ENCODE measurements around the gene OCSTAMP. TPM values are rescaled to one million over a fixed set of nuclear protein-coding genes. Genes with fewer than 3 reads are reported as not detected.

The OCSTAMP gene
- total RNA-seq, 3 donors from 2014 or later (not counting 1 experiment from before 2014, with no cell fraction given): not detected

DNA sequence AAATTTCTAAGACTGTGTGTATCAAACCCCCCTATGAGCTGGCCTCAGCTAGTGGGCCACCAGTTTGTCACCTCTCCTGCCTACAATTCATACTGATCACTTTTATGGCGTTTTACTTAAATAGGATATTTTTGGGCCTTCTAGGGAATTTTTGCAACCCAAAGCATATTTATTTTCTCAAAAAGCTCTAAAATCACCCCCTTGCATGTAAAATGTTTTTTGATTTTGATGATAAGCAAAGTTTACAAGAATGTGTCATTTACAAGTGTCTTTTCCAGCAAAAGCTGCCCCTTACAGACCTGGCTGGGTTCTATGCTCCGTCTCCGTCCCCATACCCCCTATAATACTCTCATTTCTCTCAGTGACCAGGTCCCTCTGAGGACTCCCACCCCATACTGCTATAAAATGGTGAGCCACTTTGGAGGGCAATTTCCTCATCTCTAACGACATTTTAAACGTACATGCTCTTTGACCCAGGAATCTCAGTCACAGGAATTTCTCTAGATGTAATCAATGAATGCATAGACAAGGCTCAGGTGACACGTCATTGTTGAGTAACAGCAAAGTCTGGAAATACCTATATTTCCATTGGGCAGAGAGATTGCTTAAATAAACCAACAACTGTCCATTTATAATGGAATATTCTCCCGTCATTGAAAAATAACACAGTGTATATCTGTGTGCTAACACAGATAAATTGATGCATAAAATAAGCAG is 13.9 kb upstream of the OCSTAMP start:
- 87% methylated on average over 6 of the region's 7 CpGs for WGBS (ENCODE audit: insufficient coverage)
- Histone ChIP-seq H3K36me3 (ENCODE audit: control insufficient read depth, insufficient read depth, low read length) (no peaks in the 10 kb centered on the region), H3K27me3 (ENCODE audit: control insufficient read depth, insufficient read depth, low read length) (no peaks in the 10 kb centered on the region), H3K4me3 (ENCODE audit: low read length) (no peak overlapping the region), H3K27ac (ENCODE audit: low read length) (no peak overlapping the region), H3K9me3 (ENCODE audit: control insufficient read depth, insufficient read depth, low read length) (no peaks in the 10 kb centered on the region), H3K4me1 (ENCODE audit: control insufficient read depth, insufficient read depth, low read length) (peaks cover 9% of the 10 kb centered on the region)
- Mint-ChIP-seq H3K4me1 (peaks cover 0 to 12% of the 10 kb centered on the region in 2 donors), H3K27ac (no peak overlapping the region), H3K4me3 (no peak overlapping the region), H3K36me3 (no peaks in the 10 kb centered on the region), H3K9me3 (no peaks in the 10 kb centered on the region), H3K27me3 (ENCODE audit: low read depth in 2 of 2) (peaks cover 4 to 7% of the 10 kb centered on the region in 2 donors)
- intact Hi-C loops (cut with micrococcal nuclease): loop anchor here (5.0 kb wide), 1 partner anchor 118 kb away; no protein-coding TSS in a partner anchor
- TF ChIP-seq, protein P1, sequence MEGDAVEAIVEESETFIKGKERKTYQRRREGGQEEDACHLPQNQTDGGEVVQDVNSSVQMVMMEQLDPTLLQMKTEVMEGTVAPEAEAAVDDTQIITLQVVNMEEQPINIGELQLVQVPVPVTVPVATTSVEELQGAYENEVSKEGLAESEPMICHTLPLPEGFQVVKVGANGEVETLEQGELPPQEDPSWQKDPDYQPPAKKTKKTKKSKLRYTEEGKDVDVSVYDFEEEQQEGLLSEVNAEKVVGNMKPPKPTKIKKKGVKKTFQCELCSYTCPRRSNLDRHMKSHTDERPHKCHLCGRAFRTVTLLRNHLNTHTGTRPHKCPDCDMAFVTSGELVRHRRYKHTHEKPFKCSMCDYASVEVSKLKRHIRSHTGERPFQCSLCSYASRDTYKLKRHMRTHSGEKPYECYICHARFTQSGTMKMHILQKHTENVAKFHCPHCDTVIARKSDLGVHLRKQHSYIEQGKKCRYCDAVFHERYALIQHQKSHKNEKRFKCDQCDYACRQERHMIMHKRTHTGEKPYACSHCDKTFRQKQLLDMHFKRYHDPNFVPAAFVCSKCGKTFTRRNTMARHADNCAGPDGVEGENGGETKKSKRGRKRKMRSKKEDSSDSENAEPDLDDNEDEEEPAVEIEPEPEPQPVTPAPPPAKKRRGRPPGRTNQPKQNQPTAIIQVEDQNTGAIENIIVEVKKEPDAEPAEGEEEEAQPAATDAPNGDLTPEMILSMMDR (IDR thresholded peaks at IDR 0.05): no peak
- no peak for DNase-seq
- ATAC-seq: no peak

DNA sequence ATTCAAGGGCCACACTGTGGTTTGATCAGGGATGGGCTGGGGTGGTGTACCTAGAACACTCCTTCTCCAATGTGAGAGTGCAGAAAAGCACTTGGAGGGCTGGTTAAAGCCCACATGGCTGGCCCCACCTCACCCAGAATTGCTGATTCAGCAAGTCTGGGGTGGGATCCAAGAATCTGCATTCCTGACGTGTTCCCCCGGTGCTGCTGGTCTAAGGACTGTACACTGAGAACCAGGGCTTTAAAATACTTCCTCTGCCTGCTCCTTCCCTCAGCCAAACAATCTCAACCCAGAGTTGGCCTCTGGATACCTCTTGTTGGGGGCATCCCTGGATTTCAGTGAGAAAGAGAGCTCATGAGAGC is 13.4 kb upstream of the OCSTAMP start:
- peaks cover 0 to 12% of the 10 kb centered on the region in 2 donors for H3K4me1 Mint-ChIP-seq
- Histone ChIP-seq H3K27me3 (ENCODE audit: control insufficient read depth, insufficient read depth, low read length) (no peaks in the 10 kb centered on the region), H3K9me3 (ENCODE audit: control insufficient read depth, insufficient read depth, low read length) (no peaks in the 10 kb centered on the region), H3K4me3 (ENCODE audit: low read length) (no peak overlapping the region), H3K36me3 (ENCODE audit: control insufficient read depth, insufficient read depth, low read length) (no peaks in the 10 kb centered on the region), H3K27ac (ENCODE audit: low read length) (no peak overlapping the region), H3K4me1 (ENCODE audit: control insufficient read depth, insufficient read depth, low read length) (peaks cover 9% of the 10 kb centered on the region)
- intact Hi-C loops (cut with micrococcal nuclease): loop anchor here (5.0 kb wide), 1 partner anchor 118 kb away; no protein-coding TSS in a partner anchor
- no peak for ATAC-seq
- no peak overlapping the region for H3K27ac Mint-ChIP-seq
- no peaks in the 10 kb centered on the region for H3K9me3 Mint-ChIP-seq
- H3K27me3 Mint-ChIP-seq (ENCODE audit: low read depth in 2 of 2): peaks cover 4 to 7% of the 10 kb centered on the region in 2 donors
- no peaks in the 10 kb centered on the region for H3K36me3 Mint-ChIP-seq
- H3K4me3 Mint-ChIP-seq: no peak overlapping the region
- TF ChIP-seq, protein P1 (IDR thresholded peaks at IDR 0.05): no peak
- 54% methylated on average over 2 of the region's 2 CpGs for WGBS (ENCODE audit: insufficient coverage)
- no peak for DNase-seq

DNA sequence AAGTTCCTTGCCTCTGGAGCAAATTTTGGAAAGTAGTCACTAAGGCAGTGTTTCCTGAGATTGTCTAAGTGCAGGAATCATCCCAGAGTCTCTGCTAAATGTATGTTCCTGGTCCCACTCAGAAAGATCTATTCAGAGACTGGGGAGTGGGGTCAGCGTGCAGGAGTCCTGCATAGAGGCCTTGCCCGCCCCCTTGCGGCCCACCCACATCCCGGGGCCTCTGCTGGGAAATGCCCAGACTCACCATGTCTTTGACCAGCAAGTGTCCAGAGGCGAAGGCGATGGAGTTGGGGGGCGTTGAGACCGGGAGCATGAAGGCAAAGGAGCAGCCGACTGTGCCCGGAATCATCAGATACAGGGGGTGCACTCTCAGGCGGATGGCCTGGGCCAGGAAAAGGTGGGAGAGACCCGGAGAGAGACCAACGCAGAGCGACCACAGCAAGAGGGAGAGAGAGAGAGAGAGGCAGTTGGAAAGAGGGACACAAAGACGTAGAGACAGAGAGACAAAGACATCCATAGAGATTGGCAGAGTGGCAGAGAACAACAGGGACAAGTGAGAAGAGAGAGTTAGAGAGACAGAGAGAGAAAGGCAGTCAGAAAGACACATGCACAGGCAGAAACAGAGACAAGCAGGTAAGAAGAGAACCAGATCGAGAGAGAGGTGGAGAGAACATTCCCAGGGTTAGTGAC is 12.9 kb upstream of the OCSTAMP start:
- Histone ChIP-seq H3K36me3 (ENCODE audit: control insufficient read depth, insufficient read depth, low read length) (no peaks in the 10 kb centered on the region), H3K4me1 (ENCODE audit: control insufficient read depth, insufficient read depth, low read length) (peaks cover 9% of the 10 kb centered on the region), H3K9me3 (ENCODE audit: control insufficient read depth, insufficient read depth, low read length) (no peaks in the 10 kb centered on the region), H3K27me3 (ENCODE audit: control insufficient read depth, insufficient read depth, low read length) (no peaks in the 10 kb centered on the region), H3K27ac (ENCODE audit: low read length) (no peak overlapping the region), H3K4me3 (ENCODE audit: low read length) (no peak overlapping the region)
- Mint-ChIP-seq H3K4me1 (peaks cover 0 to 12% of the 10 kb centered on the region in 2 donors), H3K4me3 (no peak overlapping the region), H3K27me3 (ENCODE audit: low read depth in 2 of 2) (peaks cover 4 to 7% of the 10 kb centered on the region in 2 donors), H3K27ac (no peak overlapping the region), H3K36me3 (no peaks in the 10 kb centered on the region), H3K9me3 (no peaks in the 10 kb centered on the region)
- TF ChIP-seq, protein P1 (IDR thresholded peaks at IDR 0.05): no peak
- no peak for ATAC-seq
- no peak for DNase-seq
- WGBS (ENCODE audit: insufficient coverage): 90% methylated on average over 16 of the region's 16 CpGs
- intact Hi-C loops (cut with micrococcal nuclease): loop anchor here (5.0 kb wide), 1 partner anchor 119 kb away; no protein-coding TSS in a partner anchor

Measured in natural killer cell (primary cell).